B cell (primary cell): ENCODE data around the gene MOAP1. TPM values are rescaled to one million over a fixed set of nuclear protein-coding genes. Genes with fewer than 3 reads are reported as not detected.

Experiments
- ATAC-seq: fragments of 200-7000 bp; cut with Tn5 transposase; one replicate; pipeline ENCODE4 v1.10.0; 2021; ENCODE audit warnings: low read depth, mild to moderate bottlenecking, moderate number of reproducible peaks, moderate library complexity
- CTCF ChIA-PET: fragments of 350-600 bp; sonication (Branson Sonifier 250); formaldehyde crosslinking; loops from one replicate; lab custom pipeline; 2021; ENCODE audit warnings: antibody characterized with exemption, inconsistent platforms; lab: Charles Lee
- POLR2A ChIA-PET: fragments of 350-600 bp; sonication (Branson Sonifier 250); formaldehyde crosslinking; loops from one replicate; lab custom pipeline; 2021; ENCODE audit warnings: antibody characterized with exemption; lab: Charles Lee
- DNase-seq: peaks from one replicate; pipeline ENCODE4 v3.0.0; 2013
- H2AFZ ChIP-seq: 2 replicates; pipeline ENCODE4 v1.6.1; 2012; ENCODE audit warnings: mild to moderate bottlenecking, low read depth, low read length; ENCODE audit not compliant: insufficient read depth, poor library complexity, severe bottlenecking
- H3K27ac ChIP-seq, 2 donors: 1 replicate in 1 of 2; 2 replicates in 1 of 2; pipeline ENCODE4 v1.5.1; 2012 to 2013; ENCODE audit warnings: low read length in 2 of 2, mild to moderate bottlenecking in 2 of 2, moderate library complexity in 1 of 2
- H3K27me3 ChIP-seq, 4 experiments: fragments of 200-600 bp in 1 of 4; sonication (generic) in 1 of 4; replicated peaks in 1 of 4; 1 replicate in 2 of 4; 2 replicates in 2 of 4; pipeline versions ENCODE4 v1.6.1 to v1.7.0; 2013 to 2016; ENCODE audit warnings: low read length in 3 of 4, mild to moderate bottlenecking in 2 of 4, mixed read lengths in 1 of 4, moderate library complexity in 1 of 4; ENCODE audit not compliant: insufficient read depth in 4 of 4, control insufficient read depth in 3 of 4; ENCODE audit errors: control extremely low read depth in 1 of 4
- H3K36me3 ChIP-seq, 2 experiments: replicated peaks in 1 of 2; 1 replicate in 1 of 2; 2 replicates in 1 of 2; pipeline versions ENCODE4 v1.6.1 to v1.7.1; 2013; ENCODE audit warnings: low read length in 1 of 2; ENCODE audit not compliant: insufficient read depth in 2 of 2, control insufficient read depth in 1 of 2; ENCODE audit errors: control extremely low read depth in 1 of 2, extremely low read depth in 1 of 2
- H3K4me1 ChIP-seq, 2 donors: fragments of 200-600 bp in 1 of 2; sonication (generic) in 1 of 2; 1 replicate in 1 of 2; 2 replicates in 1 of 2; pipeline versions ENCODE4 v1.5.1 to v1.6.1; 2013 to 2017; ENCODE audit warnings: low read length in 2 of 2; ENCODE audit not compliant: control insufficient read depth in 2 of 2, insufficient read depth in 2 of 2
- H3K4me2 ChIP-seq: replicated peaks from 2 replicates; pipeline ENCODE3; 2012; ENCODE audit warnings: mild to moderate bottlenecking, low read depth, low read length; ENCODE audit not compliant: poor library complexity, severe bottlenecking
- H3K4me3 ChIP-seq, 5 experiments: fragments of 200-600 bp in 1 of 5; sonication (generic) in 1 of 5; 1 replicate in 3 of 5; 2 replicates in 2 of 5; pipeline versions ENCODE4 v1.5.1 to v1.7.0; 2011 to 2016; ENCODE audit warnings: low read length in 4 of 5, mild to moderate bottlenecking in 4 of 5, low read depth in 2 of 5, control low read depth in 1 of 5, moderate library complexity in 1 of 5; ENCODE audit not compliant: insufficient read depth in 1 of 5; ENCODE audit errors: control extremely low read depth in 1 of 5, extremely low read depth in 1 of 5
- H3K79me2 ChIP-seq: fragments of 200-600 bp; sonication (generic); one replicate; pipeline ENCODE4 v1.6.0; 2016; ENCODE audit warnings: low read length; ENCODE audit not compliant: control insufficient read depth, insufficient read depth
- H3K9ac ChIP-seq: fragments of 200-600 bp; sonication (generic); 2 replicates; pipeline ENCODE4 v1.6.1; 2017; ENCODE audit warnings: mild to moderate bottlenecking, low read length, moderate library complexity
- H3K9me3 ChIP-seq, 3 donors: one replicate each; pipeline versions ENCODE4 v1.6.1 to v1.7.1; 2013; ENCODE audit warnings: low read length in 2 of 3; ENCODE audit not compliant: control insufficient read depth in 2 of 3, insufficient read depth in 1 of 3; ENCODE audit errors: control extremely low read depth in 1 of 3
- H4K20me1 ChIP-seq: 2 replicates; pipeline ENCODE4 v1.6.0; 2012; ENCODE audit warnings: mild to moderate bottlenecking, low read length; ENCODE audit not compliant: insufficient read depth, control insufficient read depth, poor library complexity, severe bottlenecking
- H3K27ac Mint-ChIP-seq: one replicate; pipeline ENCODE4 v1.8.0; 2021; ENCODE audit warnings: mixed read lengths
- H3K27me3 Mint-ChIP-seq: one replicate; pipeline ENCODE4 v1.8.0; 2021; ENCODE audit warnings: mixed read lengths
- H3K4me1 Mint-ChIP-seq: one replicate; pipeline ENCODE4 v1.8.0; 2021; ENCODE audit warnings: mixed read lengths
- H3K4me3 Mint-ChIP-seq: one replicate; pipeline ENCODE4 v1.8.0; 2021; ENCODE audit warnings: mixed read lengths
- H3K9me3 Mint-ChIP-seq: one replicate; pipeline ENCODE4 v1.8.0; 2022; ENCODE audit warnings: mixed read lengths; ENCODE audit not compliant: insufficient read depth
- CTCF ChIP-seq: fragments of 200-600 bp; IDR thresholded peaks from one replicate; pipeline ENCODE4 v1.8.0; 2022; ENCODE audit warnings: antibody characterized with exemption, mild to moderate bottlenecking
- EZH2 ChIP-seq: IDR thresholded peaks from 2 replicates; pipeline ENCODE4 v1.6.1; 2012; ENCODE audit warnings: borderline replicate concordance, low read depth, mild to moderate bottlenecking, moderate library complexity, low read length; ENCODE audit not compliant: insufficient read depth, poor library complexity, severe bottlenecking
- WGBS: methylation state at CpG from one replicate; pipeline ENCODE4 v1.1.5; 2013; ENCODE audit warnings: missing lambda C conversion rate; ENCODE audit not compliant: insufficient coverage; 5-methylcytosine and 5-hydroxymethylcytosine counted together
- intact Hi-C: fragments of 100-400 bp; cut with micrococcal nuclease; formaldehyde crosslinking; loops from one replicate; pipeline ENCODE4 v1.10.0; 2022
- polyA plus RNA-seq: library from polyadenylated mRNA; depleted of rRNA; stranded (reverse); fragments of >200 nt; gene quantifications from 2 replicates; pipeline ENCODE4 v1.2.3, GENCODE V29; 2012
- total RNA-seq, 2 donors: library from RNA; stranded (reverse); fragments of 120-200 nt in 1 of 2; gene quantifications; 1 replicate in 1 of 2; 2 replicates in 1 of 2; pipeline versions ENCODE4 v1.2.3 to v1.2.4, GENCODE V29; 2013 to 2022

Gene MOAP1
- total and polyA plus RNA-seq, 2 donors (not counting 1 experiment from before 2014, with no cell fraction given) = 30.8 to 74.9 TPM

GRCh38 chr14:93136009-93136408 lies 48.7 kb downstream of the MOAP1 start:
- H3K4me1 Mint-ChIP-seq = peaks cover 2% of the 10 kb centered on the region
- ChIA-PET POLR2A (no interaction called here), CTCF (interaction anchor here (9.9 kb wide), 1 partner anchor 181 kb away, joined by 139 read pairs; no protein-coding TSS in a partner anchor)
- no peak for DNase-seq
- Histone ChIP-seq H3K9ac (no peak overlapping the region), H2AFZ (no peak overlapping the region), H3K79me2 (no peaks in the 10 kb centered on the region), H3K4me3 (no peak overlapping the region), H3K36me3 (no peaks in the 10 kb centered on the region), H3K4me2 (no peak overlapping the region), H3K4me1 (no peaks in the 10 kb centered on the region), H3K9me3 (no peaks in the 10 kb centered on the region), H3K27me3 (no peaks in the 10 kb centered on the region), H3K27ac (no peak overlapping the region), H4K20me1 (no peaks in the 10 kb centered on the region)
- no peaks in the 10 kb centered on the region for H3K27me3 Mint-ChIP-seq
- H3K4me3 Mint-ChIP-seq = no peak overlapping the region
- TF ChIP-seq CTCF (no peak), EZH2 (no peak)
- 89% methylated on average over 8 of the region's 8 CpGs for WGBS
- ATAC-seq = no peak
- intact Hi-C loops = no loop called here
- H3K9me3 Mint-ChIP-seq = no peaks in the 10 kb centered on the region
- no peak overlapping the region for H3K27ac Mint-ChIP-seq

GRCh38 chr14:93135399-93135798 lies 49.3 kb downstream of the MOAP1 start:
- WGBS = 100% methylated on average over 2 of the region's 5 CpGs
- ATAC-seq (no peak), DNase-seq (no peak)
- Histone ChIP-seq H3K36me3 (no peaks in the 10 kb centered on the region), H3K27ac (no peak overlapping the region), H3K4me1 (no peaks in the 10 kb centered on the region), H3K79me2 (no peaks in the 10 kb centered on the region), H3K9ac (no peak overlapping the region), H4K20me1 (no peaks in the 10 kb centered on the region), H3K27me3 (no peaks in the 10 kb centered on the region), H3K9me3 (no peaks in the 10 kb centered on the region), H2AFZ (no peak overlapping the region), H3K4me3 (no peak overlapping the region), H3K4me2 (no peak overlapping the region)
- ChIA-PET POLR2A (no interaction called here), CTCF (interaction anchor here (9.9 kb wide), 1 partner anchor 181 kb away, joined by 139 read pairs; no protein-coding TSS in a partner anchor)
- H3K27ac Mint-ChIP-seq = no peak overlapping the region
- H3K9me3 Mint-ChIP-seq = no peaks in the 10 kb centered on the region
- no peak for TF ChIP-seq CTCF
- no peak for TF ChIP-seq EZH2
- intact Hi-C loops = no loop called here
- H3K4me1 Mint-ChIP-seq = peaks cover 2% of the 10 kb centered on the region
- H3K4me3 Mint-ChIP-seq = no peak overlapping the region
- no peaks in the 10 kb centered on the region for H3K27me3 Mint-ChIP-seq
